ENCODE results near the gene PPP2R5C. TPM values are rescaled to one million over a fixed set of nuclear protein-coding genes. Genes with fewer than 3 reads are reported as not detected.
A peak's percentile ranks its signal among the peaks of the same experiment; 100 is the strongest.
"Not testable (repeated sequence)": the region's sequence is repeated elsewhere in the genome, so short reads cannot be mapped to it uniquely, and the experiment has no call there.

The PPP2R5C gene
- total and polyA plus RNA-seq, 12 donors: 66.8 to 257 (median 222) TPM

- no peaks in the 10 kb centered on the region for H3K9me3 ChIP-seq
- intact Hi-C loops (cut with DNase I): no loop called here
- WGBS, 2 donors: 69 to 77% methylated on average over 5 of the region's 5 CpGs
- peak overlapping the region in 4 of 10 donors; percentile 6 to 89 (median 47) for H3K27ac ChIP-seq
- H3K36me3 ChIP-seq: no peaks in the 10 kb centered on the region
- ATAC-seq: no peak
- H3K4me3 ChIP-seq: no peak overlapping the region
- peaks cover 2 to 36% (median 18%) of the 10 kb centered on the region in 9 donors for H3K4me1 ChIP-seq
- DNase-seq: no peak
- no peaks in the 10 kb centered on the region for H3K27me3 ChIP-seq
- no peak for TF ChIP-seq CTCF (IDR thresholded peaks at IDR 0.05)
These were observed 40.4 kb upstream of the PPP2R5C start for GRCh38 chr14:101721111-101721510.

GRCh38 chr14:101721951-101722661, 39.4 kb upstream of the PPP2R5C start:
- peak in 1 of 2 donors; percentile 29 for DNase-seq

GRCh38 chr14:101723061-101723595, 38.4 kb upstream of the PPP2R5C start:
- H3K36me3 ChIP-seq: no peaks in the 10 kb centered on the region
- H3K27ac ChIP-seq: peak overlapping the region in 2 of 10 donors; percentile 61 to 89
- H3K9me3 ChIP-seq: no peaks in the 10 kb centered on the region
- no peak for ATAC-seq
- no peaks in the 10 kb centered on the region for H3K27me3 ChIP-seq
- H3K4me1 ChIP-seq: peaks cover 2 to 32% (median 18%) of the 10 kb centered on the region in 9 donors
- DNase-seq: no peak
- intact Hi-C loops (cut with DNase I): no loop called here
- no peak overlapping the region for H3K4me3 ChIP-seq
- TF ChIP-seq CTCF (IDR thresholded peaks at IDR 0.05): no peak
- WGBS, 2 donors: 86 to 94% methylated on average over 8 of the region's 8 CpGs

More at GRCh38 chr14:101721951-101722661, 39.4 kb upstream of the PPP2R5C start:
- ATAC-seq: peak; percentile 19 to 75 (median 50)
- H3K4me1 ChIP-seq: peaks cover 2 to 36% (median 18%) of the 10 kb centered on the region in 9 donors
- H3K4me3 ChIP-seq: peak overlapping the region in 2 of 10 donors; percentile 2 to 24
- no peak for TF ChIP-seq CTCF (IDR thresholded peaks at IDR 0.05)
- no peaks in the 10 kb centered on the region for H3K9me3 ChIP-seq
- no peaks in the 10 kb centered on the region for H3K27me3 ChIP-seq
- peak overlapping the region in 6 of 10 donors; percentile 22 to 89 (median 41) for H3K27ac ChIP-seq
- H3K36me3 ChIP-seq: no peaks in the 10 kb centered on the region
- 57 to 69% methylated on average over 21 of the region's 21 CpGs for WGBS, 2 donors
- intact Hi-C loops (cut with DNase I): no loop called here

GRCh38 chr14:101725652-101726051, 35.9 kb upstream of the PPP2R5C start:
- H3K27ac ChIP-seq; ATAC-seq; DNase-seq; H3K9me3 ChIP-seq; H3K27me3 ChIP-seq; intact Hi-C loops (cut with DNase I); H3K36me3 ChIP-seq; H3K4me3 ChIP-seq: not testable (repeated sequence)
- H3K4me1 ChIP-seq: peaks cover 0 to 21% (median 8%) of the 10 kb centered on the region in 9 donors
- 91 to 99% methylated on average over 7 of the region's 7 CpGs for WGBS, 2 donors

Measured in heart right ventricle (tissue), 16 donors.